Smooth muscle cell (in vitro differentiated cells): ENCODE results near the gene FURIN. TPM values are rescaled to one million over a fixed set of nuclear protein-coding genes. Genes with fewer than 3 reads are reported as not detected.

ENCODE experiments used
- DNase-seq: peaks from one replicate; lab custom pipeline; 2025; ENCODE audit not compliant: unreplicated experiment; lab: John Stamatoyannopoulos, UW
- H2AFZ ChIP-seq: fragments of 200-600 bp; sonication (generic); 2 replicates; pipeline ENCODE4 v1.6.0; 2016; ENCODE audit warnings: antibody characterized with exemption, low read depth, mild to moderate bottlenecking
- H3F3A ChIP-seq: fragments of 200-600 bp; sonication (generic); 2 replicates; pipeline ENCODE4 v1.6.0; 2017; ENCODE audit warnings: antibody characterized with exemption, low read depth
- H3K27ac ChIP-seq: fragments of 200-600 bp; sonication (generic); 2 replicates; pipeline ENCODE4 v1.5.1; 2016; ENCODE audit warnings: low read depth, mild to moderate bottlenecking
- H3K27me3 ChIP-seq: fragments of 200-600 bp; sonication (generic); 2 replicates; pipeline ENCODE4 v1.6.1; 2016; ENCODE audit warnings: low read depth, mild to moderate bottlenecking
- H3K36me3 ChIP-seq: fragments of 200-600 bp; sonication (generic); 2 replicates; pipeline ENCODE4 v1.5.1; 2016; ENCODE audit warnings: low read depth
- H3K4me1 ChIP-seq: fragments of 200-600 bp; sonication (generic); 2 replicates; pipeline ENCODE4 v1.5.1; 2016; ENCODE audit warnings: low read depth
- H3K4me2 ChIP-seq: fragments of 200-600 bp; sonication (generic); 2 replicates; pipeline ENCODE4 v1.6.0; 2016; ENCODE audit warnings: mild to moderate bottlenecking
- H3K4me3 ChIP-seq: fragments of 200-600 bp; sonication (generic); 2 replicates; pipeline ENCODE4 v1.5.1; 2016; ENCODE audit warnings: mild to moderate bottlenecking
- H3K79me2 ChIP-seq: fragments of 200-600 bp; sonication (generic); 2 replicates; pipeline ENCODE4 v1.6.0; 2016; ENCODE audit warnings: low read depth, mild to moderate bottlenecking
- H3K9ac ChIP-seq: fragments of 200-600 bp; sonication (generic); 2 replicates; pipeline ENCODE4 v1.6.0; 2016; ENCODE audit warnings: low read depth
- H3K9me3 ChIP-seq: fragments of 200-600 bp; sonication (generic); replicated peaks from 2 replicates; pipeline ENCODE4 v1.5.1; 2016; ENCODE audit warnings: low read depth
- H4K20me1 ChIP-seq: fragments of 200-600 bp; sonication (generic); 2 replicates; pipeline ENCODE4 v1.6.0; 2016; ENCODE audit warnings: low read depth
- WGBS: methylation state at CpG from one replicate; pipeline ENCODE4 v1.1.7; 2016; ENCODE audit warnings: low lambda C conversion rate; 5-methylcytosine and 5-hydroxymethylcytosine counted together
- polyA plus RNA-seq: library from polyadenylated mRNA; unstranded; fragments of >200 nt; fragmentation: Nextera tagmentation; extraction: Ambion mirVana; gene quantifications from 2 replicates; pipeline ENCODE4 v1.2.1, GENCODE V29; 2016
- total RNA-seq: library from RNA; depleted of rRNA; stranded (reverse); fragments of >200 nt; gene quantifications from 2 replicates; pipeline ENCODE4 v1.2.3, GENCODE V29; 2014
- TF ChIP-seq, protein P1 (sequence below): fragments of 200-600 bp; sonication (generic); IDR thresholded peaks from 2 replicates; pipeline ENCODE4 v1.5.1; 2017; ENCODE audit warnings: borderline replicate concordance, mild to moderate bottlenecking, antibody characterized with exemption; ENCODE audit not compliant: insufficient read depth, poor library complexity, severe bottlenecking

The FURIN gene
- total and polyA plus RNA-seq, 2 experiments from 2014 or later = 66.0 to 113 TPM

DNA sequence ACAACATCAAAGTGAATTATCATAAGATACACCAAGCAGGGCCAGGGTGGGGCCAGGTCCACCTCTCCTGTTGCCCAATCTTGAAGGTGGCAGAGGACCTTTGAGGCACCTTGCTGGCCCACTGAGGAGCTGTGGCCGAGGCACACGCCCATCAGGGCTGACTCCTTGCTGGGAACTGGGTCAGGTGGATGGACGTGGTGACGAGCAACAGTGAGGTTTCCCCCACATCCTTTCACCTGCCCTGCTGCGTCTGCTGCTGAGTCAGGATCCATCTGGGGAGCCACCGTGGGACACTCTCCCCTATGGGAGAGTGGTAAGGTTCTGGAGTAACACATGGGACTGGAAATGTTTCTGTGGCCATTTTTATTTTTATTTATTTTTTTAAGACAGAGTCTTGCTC, 17.3 kb upstream of the FURIN start:
- no peak overlapping the region for H3K4me2 ChIP-seq
- no peaks in the 10 kb centered on the region for H3K36me3 ChIP-seq
- H3K9me3 ChIP-seq = no peaks in the 10 kb centered on the region
- H3K4me1 ChIP-seq = no peaks in the 10 kb centered on the region
- H3K79me2 ChIP-seq = no peaks in the 10 kb centered on the region
- TF ChIP-seq, protein P1, sequence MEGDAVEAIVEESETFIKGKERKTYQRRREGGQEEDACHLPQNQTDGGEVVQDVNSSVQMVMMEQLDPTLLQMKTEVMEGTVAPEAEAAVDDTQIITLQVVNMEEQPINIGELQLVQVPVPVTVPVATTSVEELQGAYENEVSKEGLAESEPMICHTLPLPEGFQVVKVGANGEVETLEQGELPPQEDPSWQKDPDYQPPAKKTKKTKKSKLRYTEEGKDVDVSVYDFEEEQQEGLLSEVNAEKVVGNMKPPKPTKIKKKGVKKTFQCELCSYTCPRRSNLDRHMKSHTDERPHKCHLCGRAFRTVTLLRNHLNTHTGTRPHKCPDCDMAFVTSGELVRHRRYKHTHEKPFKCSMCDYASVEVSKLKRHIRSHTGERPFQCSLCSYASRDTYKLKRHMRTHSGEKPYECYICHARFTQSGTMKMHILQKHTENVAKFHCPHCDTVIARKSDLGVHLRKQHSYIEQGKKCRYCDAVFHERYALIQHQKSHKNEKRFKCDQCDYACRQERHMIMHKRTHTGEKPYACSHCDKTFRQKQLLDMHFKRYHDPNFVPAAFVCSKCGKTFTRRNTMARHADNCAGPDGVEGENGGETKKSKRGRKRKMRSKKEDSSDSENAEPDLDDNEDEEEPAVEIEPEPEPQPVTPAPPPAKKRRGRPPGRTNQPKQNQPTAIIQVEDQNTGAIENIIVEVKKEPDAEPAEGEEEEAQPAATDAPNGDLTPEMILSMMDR = no peak
- 93% methylated on average over 6 of the region's 6 CpGs for WGBS
- no peak overlapping the region for H3K27ac ChIP-seq
- H3F3A ChIP-seq = peaks cover 6% of the 10 kb centered on the region
- H3K9ac ChIP-seq = no peak overlapping the region
- H3K27me3 ChIP-seq = no peaks in the 10 kb centered on the region
- no peaks in the 10 kb centered on the region for H4K20me1 ChIP-seq
- no peak overlapping the region for H2AFZ ChIP-seq
- DNase-seq = no peak
- no peak overlapping the region for H3K4me3 ChIP-seq

DNA sequence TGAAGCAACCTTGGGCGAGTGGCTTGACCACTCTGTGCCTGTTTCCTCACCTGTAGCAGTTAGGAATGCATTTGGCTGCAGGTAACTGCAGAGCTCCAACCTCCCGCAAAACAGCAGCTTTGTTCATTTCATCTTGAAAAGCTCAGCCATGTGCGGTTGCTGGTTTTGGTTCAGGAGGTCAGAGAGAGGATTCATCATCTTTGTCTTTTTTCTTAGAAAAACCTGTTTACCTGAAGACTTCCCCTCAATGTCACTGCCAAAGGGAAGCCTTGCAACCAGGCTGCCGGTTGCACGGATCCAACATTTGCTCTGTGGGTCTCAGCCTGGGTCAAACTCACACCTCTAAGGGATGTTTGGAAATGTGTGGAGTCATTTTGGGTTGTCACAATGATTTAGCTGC, 16.4 kb upstream of the FURIN start:
- no peaks in the 10 kb centered on the region for H3K79me2 ChIP-seq
- H3K36me3 ChIP-seq = no peaks in the 10 kb centered on the region
- 92% methylated on average over 5 of the region's 5 CpGs for WGBS
- TF ChIP-seq, protein P1 = no peak
- no peak overlapping the region for H2AFZ ChIP-seq
- peaks cover 6% of the 10 kb centered on the region for H3F3A ChIP-seq
- no peaks in the 10 kb centered on the region for H3K4me1 ChIP-seq
- DNase-seq = no peak
- no peak overlapping the region for H3K4me2 ChIP-seq
- H3K9me3 ChIP-seq = no peaks in the 10 kb centered on the region
- no peaks in the 10 kb centered on the region for H3K27me3 ChIP-seq
- H3K4me3 ChIP-seq = no peak overlapping the region
- H3K27ac ChIP-seq = no peak overlapping the region
- no peak overlapping the region for H3K9ac ChIP-seq
- H4K20me1 ChIP-seq = no peaks in the 10 kb centered on the region

DNA sequence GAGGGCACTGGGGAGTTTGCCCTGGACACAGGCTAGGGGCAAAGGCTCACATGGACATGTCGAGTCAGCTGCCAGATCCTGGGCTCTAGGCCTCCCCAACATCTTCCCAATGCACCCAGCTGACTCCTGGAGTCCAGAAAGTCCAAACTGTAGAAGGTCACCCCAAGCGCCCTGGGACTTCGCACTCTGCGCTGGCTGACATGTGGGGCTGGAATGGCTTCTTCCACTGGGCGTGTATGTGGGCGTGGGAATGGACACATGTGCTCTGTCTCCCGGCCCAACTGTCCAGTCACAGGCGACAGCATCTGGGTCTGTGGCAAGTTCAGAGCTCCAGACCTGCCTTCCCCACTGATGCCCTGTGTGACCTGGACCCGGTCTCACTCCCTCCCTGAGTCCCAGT, 13.2 kb upstream of the FURIN start:
- Histone ChIP-seq H3K9ac (no peak overlapping the region), H3K4me1 (peaks cover 8% of the 10 kb centered on the region), H3K79me2 (no peaks in the 10 kb centered on the region), H3K4me2 (no peak overlapping the region), H3F3A (peaks cover 6% of the 10 kb centered on the region), H2AFZ (no peak overlapping the region), H3K27ac (no peak overlapping the region), H3K36me3 (no peaks in the 10 kb centered on the region), H4K20me1 (no peaks in the 10 kb centered on the region), H3K4me3 (no peak overlapping the region), H3K27me3 (no peaks in the 10 kb centered on the region), H3K9me3 (no peaks in the 10 kb centered on the region)
- TF ChIP-seq, protein P1 = no peak
- 85% methylated on average over 9 of the region's 9 CpGs for WGBS
- no peak for DNase-seq

DNA sequence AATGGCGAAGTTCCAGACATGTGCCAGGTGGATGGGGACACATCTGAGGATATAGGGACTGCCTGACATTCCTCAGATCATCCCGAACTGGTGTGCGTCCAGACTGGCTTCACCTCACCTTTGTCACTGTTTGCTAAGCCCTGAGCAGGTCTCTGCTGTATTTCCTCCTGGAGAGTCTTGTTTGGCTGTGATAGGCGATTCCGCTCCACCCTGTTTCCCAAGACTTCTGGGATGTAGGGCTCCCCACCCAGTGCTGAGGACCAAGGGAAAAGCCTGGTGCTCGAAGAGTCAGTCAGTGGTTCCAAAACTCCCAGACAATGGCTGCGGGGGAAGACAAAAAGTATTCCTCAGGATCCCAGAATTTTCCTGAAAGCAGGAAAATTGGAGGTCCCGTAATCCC, 11.1 kb upstream of the FURIN start:
- no peak overlapping the region for H3K4me3 ChIP-seq

More for the DNA sequence above, 11.1 kb upstream of the FURIN start:
- no peak overlapping the region for H3K4me2 ChIP-seq
- no peak overlapping the region for H3K27ac ChIP-seq
- no peak overlapping the region for H2AFZ ChIP-seq
- no peaks in the 10 kb centered on the region for H3K79me2 ChIP-seq
- 95% methylated on average over 8 of the region's 8 CpGs for whole genome bisulfite sequencing
- no peaks in the 10 kb centered on the region for H3K9me3 ChIP-seq
- H3F3A ChIP-seq = peaks cover under 1% of the 10 kb centered on the region
- peaks cover 8% of the 10 kb centered on the region for H3K4me1 ChIP-seq
- no peaks in the 10 kb centered on the region for H4K20me1 ChIP-seq
- no peak for DNase-seq
- TF ChIP-seq, protein P1 = no peak
- no peaks in the 10 kb centered on the region for H3K36me3 ChIP-seq
- H3K27me3 ChIP-seq = no peaks in the 10 kb centered on the region
- no peak overlapping the region for H3K9ac ChIP-seq
